HG03442 (cell line): ENCODE data around the gene FOXP2.
A peak's percentile ranks its signal among the peaks of the same experiment; 100 is the strongest.
"Not testable (repeated sequence)": the region's sequence is repeated elsewhere in the genome, so short reads cannot be mapped to it uniquely, and the experiment has no call there.

ENCODE experiments used
- ATAC-seq: cut with Tn5 transposase; IDR thresholded peaks from one replicate; pipeline ENCODE4 v1.9.1; 2021; ENCODE audit warnings: mild to moderate bottlenecking, moderate library complexity; ENCODE audit not compliant: unreplicated experiment

The FOXP2 gene

GRCh38 chr7:114414156-114415063, at the start of gene FOXP2:
TSS of gene FOXP2 (plus strand) at chr7:114414815. CDS start at chr7:114426512, 11,697 bp downstream.
- ATAC-seq, result no peak

GRCh38 chr7:114365791-114366190, 48.8 kb upstream of the FOXP2 start:
- no peak for ATAC-seq

GRCh38 chr7:114368492-114368891, 46.1 kb upstream of the FOXP2 start:
- no peak for ATAC-seq

GRCh38 chr7:114369294-114369693, 45.3 kb upstream of the FOXP2 start:
- ATAC-seq, result no peak

GRCh38 chr7:114372619-114373018, 42.0 kb upstream of the FOXP2 start:
- ATAC-seq, result no peak

- no peak for ATAC-seq
Observed at GRCh38 chr7:114375907-114376306, 38.7 kb upstream of the FOXP2 start.

- not testable (repeated sequence) for ATAC-seq
Observed at GRCh38 chr7:114383946-114384345, 30.7 kb upstream of the FOXP2 start.

- ATAC-seq, result not testable (repeated sequence)
Observed at GRCh38 chr7:114384346-114384745, 30.3 kb upstream of the FOXP2 start.

- no peak for ATAC-seq
Observed at GRCh38 chr7:114388021-114388420, 26.6 kb upstream of the FOXP2 start.

GRCh38 chr7:114392686-114393085, 21.9 kb upstream of the FOXP2 start:
- ATAC-seq, result no peak

- ATAC-seq, result no peak
Observed at GRCh38 chr7:114402876-114403635, 11.6 kb upstream of the FOXP2 start.

GRCh38 chr7:114405427-114405826, 9.2 kb upstream of the FOXP2 start:
- peak; percentile 89 for ATAC-seq

- no peak for ATAC-seq
Observed at GRCh38 chr7:114409750-114410149, 4.9 kb upstream of the FOXP2 start.

- no peak for ATAC-seq
Observed at GRCh38 chr7:114412548-114412947, 2.1 kb upstream of the FOXP2 start.

- no peak for ATAC-seq
Observed at GRCh38 chr7:114413761-114414155, 857 bp upstream of the FOXP2 start.

GRCh38 chr7:114415064-114415989, 712 bp downstream of the FOXP2 start:
- ATAC-seq, result no peak

GRCh38 chr7:114416129-114416990, 1.7 kb downstream of the FOXP2 start:
- no peak for ATAC-seq

- no peak for ATAC-seq
Observed at GRCh38 chr7:114417290-114417689, 2.7 kb downstream of the FOXP2 start.

- ATAC-seq, result no peak
Observed at GRCh38 chr7:114418117-114418516, 3.5 kb downstream of the FOXP2 start.
